GM12878 (cell line): ENCODE data around the gene FDXACB1. TPM values are rescaled to one million over a fixed set of nuclear protein-coding genes. Genes with fewer than 3 reads are reported as not detected.

Source experiments
- EED ChIP-seq: sonication (generic); IDR thresholded peaks from 2 replicates; pipeline ENCODE4 v1.6.1; 2016; ENCODE audit warnings: antibody characterized with exemption, low read depth
- JUNB ChIP-seq: IDR thresholded peaks from 2 replicates; pipeline ENCODE4 v1.6.1; 2016; ENCODE audit warnings: antibody characterized with exemption, mild to moderate bottlenecking
- KDM1A ChIP-seq: fragments of 200-600 bp; sonication (generic); IDR thresholded peaks from 2 replicates; pipeline ENCODE4 v1.6.1; 2016; ENCODE audit warnings: borderline replicate concordance
- NFXL1 ChIP-seq: fragments of 450-650 bp; IDR thresholded peaks from 2 replicates; pipeline ENCODE4 v1.6.1; 2017; ENCODE audit warnings: antibody characterized with exemption, mild to moderate bottlenecking, borderline replicate concordance
- polyA plus RNA-seq, 11 experiments: library from polyadenylated mRNA; depleted of rRNA in 4 of 11; unstranded in 6 of 11; stranded (reverse) in 5 of 11; fragments of >200 nt; fragmentation: Nextera tagmentation in 4 of 11; fragmentation: Illumina TruSeq in 1 of 11; extraction: Ambion mirVana in 4 of 11; extraction: Trizol in 1 of 11; gene quantifications; 1 replicate in 1 of 11; 2 replicates in 10 of 11; pipeline versions ENCODE4 v1.2.1 to v1.2.3, GENCODE V29; 2011 to 2016; ENCODE audit warnings: inconsistent platforms in 2 of 11, missing spikeins in 2 of 11, low read depth in 1 of 11
- total RNA-seq, 4 experiments: library from RNA; depleted of rRNA in 3 of 4; stranded (reverse); fragments of >200 nt in 3 of 4; fragmentation: Illumina TruSeq in 1 of 4; extraction: Trizol in 1 of 4; gene quantifications; 2 replicates each; pipeline versions ENCODE4 v1.2.1 to v1.2.3, GENCODE V29; 2013 to 2021
- TF ChIP-seq, protein P1 (sequence below): fragments of 450-650 bp; IDR thresholded peaks from 2 replicates; pipeline ENCODE4 v1.6.1; 2014; ENCODE audit warnings: mild to moderate bottlenecking
- TF ChIP-seq, protein P2 (sequence below): IDR thresholded peaks from 2 replicates; pipeline ENCODE4 v1.6.1; 2012; ENCODE audit warnings: mild to moderate bottlenecking, low read depth, low read length
- TF ChIP-seq, protein P3 (sequence below): fragments of 450-650 bp; conservative IDR thresholded peaks from 2 replicates; pipeline ENCODE4 v1.6.1; 2017; ENCODE audit warnings: mild to moderate bottlenecking, moderate library complexity
- TF ChIP-seq, protein P4 (sequence below): fragments of 450-650 bp; IDR thresholded peaks from 2 replicates; pipeline ENCODE4 v1.6.1; 2016; ENCODE audit warnings: mild to moderate bottlenecking

FDXACB1 gene
- total and polyA plus RNA-seq, 10 of the 15 experiments (the other 5 are each of a cell fraction or from before 2014, with no cell fraction given): 7.4 to 13.3 (median 9.7) TPM

DNA sequence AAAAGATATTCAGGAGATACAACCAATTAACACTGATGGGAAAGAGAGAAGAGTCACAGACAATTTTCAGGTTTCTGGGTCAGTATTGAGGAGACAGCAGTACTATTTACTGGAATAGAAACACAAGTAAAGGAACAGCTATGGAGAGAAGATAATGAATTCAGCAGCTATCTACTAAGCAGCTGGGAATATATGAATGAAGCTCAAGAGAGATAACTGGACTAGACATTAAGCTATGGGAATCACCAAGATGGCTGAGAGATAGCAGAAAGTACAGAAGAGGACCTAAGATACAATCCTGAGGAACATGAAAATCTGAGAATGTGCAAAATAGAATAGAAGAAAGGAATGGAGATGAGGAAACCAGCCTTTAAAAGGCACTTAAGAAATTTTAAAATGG, 23.5 kb downstream of the FDXACB1 start (continued):
- TF ChIP-seq, protein P1, sequence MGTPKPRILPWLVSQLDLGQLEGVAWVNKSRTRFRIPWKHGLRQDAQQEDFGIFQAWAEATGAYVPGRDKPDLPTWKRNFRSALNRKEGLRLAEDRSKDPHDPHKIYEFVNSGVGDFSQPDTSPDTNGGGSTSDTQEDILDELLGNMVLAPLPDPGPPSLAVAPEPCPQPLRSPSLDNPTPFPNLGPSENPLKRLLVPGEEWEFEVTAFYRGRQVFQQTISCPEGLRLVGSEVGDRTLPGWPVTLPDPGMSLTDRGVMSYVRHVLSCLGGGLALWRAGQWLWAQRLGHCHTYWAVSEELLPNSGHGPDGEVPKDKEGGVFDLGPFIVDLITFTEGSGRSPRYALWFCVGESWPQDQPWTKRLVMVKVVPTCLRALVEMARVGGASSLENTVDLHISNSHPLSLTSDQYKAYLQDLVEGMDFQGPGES: no peak
- TF ChIP-seq KDM1A (no peak), NFXL1 (no peak), JUNB (no peak), EED (no peak)
- TF ChIP-seq, protein P2, sequence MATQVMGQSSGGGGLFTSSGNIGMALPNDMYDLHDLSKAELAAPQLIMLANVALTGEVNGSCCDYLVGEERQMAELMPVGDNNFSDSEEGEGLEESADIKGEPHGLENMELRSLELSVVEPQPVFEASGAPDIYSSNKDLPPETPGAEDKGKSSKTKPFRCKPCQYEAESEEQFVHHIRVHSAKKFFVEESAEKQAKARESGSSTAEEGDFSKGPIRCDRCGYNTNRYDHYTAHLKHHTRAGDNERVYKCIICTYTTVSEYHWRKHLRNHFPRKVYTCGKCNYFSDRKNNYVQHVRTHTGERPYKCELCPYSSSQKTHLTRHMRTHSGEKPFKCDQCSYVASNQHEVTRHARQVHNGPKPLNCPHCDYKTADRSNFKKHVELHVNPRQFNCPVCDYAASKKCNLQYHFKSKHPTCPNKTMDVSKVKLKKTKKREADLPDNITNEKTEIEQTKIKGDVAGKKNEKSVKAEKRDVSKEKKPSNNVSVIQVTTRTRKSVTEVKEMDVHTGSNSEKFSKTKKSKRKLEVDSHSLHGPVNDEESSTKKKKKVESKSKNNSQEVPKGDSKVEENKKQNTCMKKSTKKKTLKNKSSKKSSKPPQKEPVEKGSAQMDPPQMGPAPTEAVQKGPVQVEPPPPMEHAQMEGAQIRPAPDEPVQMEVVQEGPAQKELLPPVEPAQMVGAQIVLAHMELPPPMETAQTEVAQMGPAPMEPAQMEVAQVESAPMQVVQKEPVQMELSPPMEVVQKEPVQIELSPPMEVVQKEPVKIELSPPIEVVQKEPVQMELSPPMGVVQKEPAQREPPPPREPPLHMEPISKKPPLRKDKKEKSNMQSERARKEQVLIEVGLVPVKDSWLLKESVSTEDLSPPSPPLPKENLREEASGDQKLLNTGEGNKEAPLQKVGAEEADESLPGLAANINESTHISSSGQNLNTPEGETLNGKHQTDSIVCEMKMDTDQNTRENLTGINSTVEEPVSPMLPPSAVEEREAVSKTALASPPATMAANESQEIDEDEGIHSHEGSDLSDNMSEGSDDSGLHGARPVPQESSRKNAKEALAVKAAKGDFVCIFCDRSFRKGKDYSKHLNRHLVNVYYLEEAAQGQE: no peak
- TF ChIP-seq, protein P3, sequence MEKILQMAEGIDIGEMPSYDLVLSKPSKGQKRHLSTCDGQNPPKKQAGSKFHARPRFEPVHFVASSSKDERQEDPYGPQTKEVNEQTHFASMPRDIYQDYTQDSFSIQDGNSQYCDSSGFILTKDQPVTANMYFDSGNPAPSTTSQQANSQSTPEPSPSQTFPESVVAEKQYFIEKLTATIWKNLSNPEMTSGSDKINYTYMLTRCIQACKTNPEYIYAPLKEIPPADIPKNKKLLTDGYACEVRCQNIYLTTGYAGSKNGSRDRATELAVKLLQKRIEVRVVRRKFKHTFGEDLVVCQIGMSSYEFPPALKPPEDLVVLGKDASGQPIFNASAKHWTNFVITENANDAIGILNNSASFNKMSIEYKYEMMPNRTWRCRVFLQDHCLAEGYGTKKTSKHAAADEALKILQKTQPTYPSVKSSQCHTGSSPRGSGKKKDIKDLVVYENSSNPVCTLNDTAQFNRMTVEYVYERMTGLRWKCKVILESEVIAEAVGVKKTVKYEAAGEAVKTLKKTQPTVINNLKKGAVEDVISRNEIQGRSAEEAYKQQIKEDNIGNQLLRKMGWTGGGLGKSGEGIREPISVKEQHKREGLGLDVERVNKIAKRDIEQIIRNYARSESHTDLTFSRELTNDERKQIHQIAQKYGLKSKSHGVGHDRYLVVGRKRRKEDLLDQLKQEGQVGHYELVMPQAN: no peak
- TF ChIP-seq, protein P4, sequence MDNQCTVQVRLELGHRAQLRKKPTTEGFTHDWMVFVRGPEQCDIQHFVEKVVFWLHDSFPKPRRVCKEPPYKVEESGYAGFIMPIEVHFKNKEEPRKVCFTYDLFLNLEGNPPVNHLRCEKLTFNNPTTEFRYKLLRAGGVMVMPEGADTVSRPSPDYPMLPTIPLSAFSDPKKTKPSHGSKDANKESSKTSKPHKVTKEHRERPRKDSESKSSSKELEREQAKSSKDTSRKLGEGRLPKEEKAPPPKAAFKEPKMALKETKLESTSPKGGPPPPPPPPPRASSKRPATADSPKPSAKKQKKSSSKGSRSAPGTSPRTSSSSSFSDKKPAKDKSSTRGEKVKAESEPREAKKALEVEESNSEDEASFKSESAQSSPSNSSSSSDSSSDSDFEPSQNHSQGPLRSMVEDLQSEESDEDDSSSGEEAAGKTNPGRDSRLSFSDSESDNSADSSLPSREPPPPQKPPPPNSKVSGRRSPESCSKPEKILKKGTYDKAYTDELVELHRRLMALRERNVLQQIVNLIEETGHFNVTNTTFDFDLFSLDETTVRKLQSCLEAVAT: no peak
